HG03520 (cell line): Measurements from ENCODE around the gene MLANA.
A peak's percentile ranks its signal among the peaks of the same experiment; 100 is the strongest.

Experiments
- ATAC-seq: cut with Tn5 transposase; IDR thresholded peaks from one replicate; pipeline ENCODE4 v1.9.1; 2021; ENCODE audit warnings: mild to moderate bottlenecking, moderate library complexity; ENCODE audit not compliant: unreplicated experiment

The MLANA gene

GRCh38 chr9:5897851-5898250 is 7.2 kb downstream of the MLANA start:
- ATAC-seq, result no peak

- no peak for ATAC-seq
These were observed 8.6 kb downstream of the MLANA start for GRCh38 chr9:5899292-5899691.

GRCh38 chr9:5900622-5901021 is 9.9 kb downstream of the MLANA start:
- ATAC-seq, result no peak

- no peak for ATAC-seq
These were observed 11.7 kb downstream of the MLANA start for GRCh38 chr9:5902377-5902776.

- ATAC-seq, result no peak
These were observed 18.2 kb downstream of the MLANA start for GRCh38 chr9:5908918-5909317.

- ATAC-seq, result no peak
These were observed 19.3 kb downstream of the MLANA start for GRCh38 chr9:5909976-5910375.

- no peak for ATAC-seq
These were observed 19.8 kb downstream of the MLANA start for GRCh38 chr9:5910413-5911057.

GRCh38 chr9:5915438-5915837 is 24.7 kb downstream of the MLANA start:
- ATAC-seq, result no peak

- no peak for ATAC-seq
These were observed 26.6 kb downstream of the MLANA start for GRCh38 chr9:5917273-5917672.

- ATAC-seq, result no peak
These were observed 27.2 kb downstream of the MLANA start for GRCh38 chr9:5917888-5918287.

- ATAC-seq, result no peak
These were observed 27.8 kb downstream of the MLANA start for GRCh38 chr9:5918460-5918859.

- ATAC-seq, result peak; percentile 74
These were observed 30.2 kb downstream of the MLANA start for GRCh38 chr9:5920860-5921328.

GRCh38 chr9:5922192-5922591 is 31.5 kb downstream of the MLANA start:
- no peak for ATAC-seq

- ATAC-seq, result no peak
These were observed 41.0 kb downstream of the MLANA start for GRCh38 chr9:5931657-5932056.

- ATAC-seq, result no peak
These were observed 47.8 kb downstream of the MLANA start for GRCh38 chr9:5938449-5938848.

GRCh38 chr9:5939530-5939929 is 48.8 kb downstream of the MLANA start:
- no peak for ATAC-seq

GRCh38 chr9:5941214-5941613 is 50.5 kb downstream of the MLANA start:
- no peak for ATAC-seq

- ATAC-seq, result no peak
These were observed 54.4 kb downstream of the MLANA start for GRCh38 chr9:5945112-5945511.

GRCh38 chr9:5947912-5948311 is 57.2 kb downstream of the MLANA start:
- ATAC-seq, result no peak

GRCh38 chr9:5949103-5949699 is 58.5 kb downstream of the MLANA start:
- no peak for ATAC-seq

GRCh38 chr9:5950261-5950660 is 59.6 kb downstream of the MLANA start:
- no peak for ATAC-seq

GRCh38 chr9:5951686-5952211 is 61.1 kb downstream of the MLANA start:
- ATAC-seq, result no peak
